Vagina (tissue), 2 donors: ENCODE results near the gene FBXL20. TPM values are rescaled to one million over a fixed set of nuclear protein-coding genes. Genes with fewer than 3 reads are reported as not detected.
"Not testable (repeated sequence)": the region's sequence is repeated elsewhere in the genome, so short reads cannot be mapped to it uniquely, and the experiment has no call there.

ENCODE experiments used
- DNase-seq, 2 donors: peaks; one replicate each; pipeline ENCODE4 v3.0.0-alpha.2; 2017; ENCODE audit errors: extremely low spot score in 2 of 2
- H3K27ac ChIP-seq: fragments of 200-600 bp; sonication (generic); one replicate; pipeline ENCODE4 v1.5.1; 2019
- H3K27me3 ChIP-seq: fragments of 200-600 bp; sonication (generic); one replicate; pipeline ENCODE4 v1.5.1; 2019
- H3K36me3 ChIP-seq, 2 donors: fragments of 200-600 bp; sonication (generic); one replicate each; pipeline ENCODE4 v1.5.1; 2017 to 2019
- H3K4me1 ChIP-seq: fragments of 200-600 bp; sonication (generic); one replicate; pipeline ENCODE4 v1.5.1; 2019
- H3K4me3 ChIP-seq, 2 donors: fragments of 200-600 bp; sonication (generic); 1 replicate in 1 of 2; 2 replicates in 1 of 2; pipeline ENCODE4 v1.5.1; 2016 to 2019
- H3K9me3 ChIP-seq: fragments of 200-600 bp; sonication (generic); one replicate; pipeline ENCODE4 v1.5.1; 2019
- CTCF ChIP-seq, 3 experiments: fragments of 450-650 bp in 2 of 3; fragments of 200-600 bp in 1 of 3; sonication (generic) in 1 of 3; IDR thresholded peaks; one replicate each; pipeline ENCODE4 v1.5.1; 2017 to 2019; ENCODE audit warnings: antibody characterized with exemption in 3 of 3, mild to moderate bottlenecking in 2 of 3, moderate library complexity in 2 of 3
- POLR2A ChIP-seq, 2 donors: fragments of 450-650 bp; IDR thresholded peaks; one replicate each; pipeline ENCODE4 v1.6.1; 2017; ENCODE audit warnings: antibody characterized with exemption in 2 of 2, mild to moderate bottlenecking in 2 of 2, moderate library complexity in 2 of 2
- POLR2AphosphoS5 ChIP-seq, 2 donors: sonication (generic); formaldehyde crosslinking; IDR thresholded peaks; one replicate each; pipeline ENCODE4 v1.9.0; 2017; ENCODE audit warnings: antibody characterized with exemption in 2 of 2, mild to moderate bottlenecking in 2 of 2, low read depth in 1 of 2; ENCODE audit not compliant: insufficient read depth in 1 of 2
- intact Hi-C: fragments of 100-400 bp; cut with DNase I; formaldehyde crosslinking; loops from one replicate; pipeline ENCODE4 v1.15.1; 2023
- total RNA-seq: library from RNA; depleted of rRNA; stranded (reverse); fragments of >200 nt; gene quantifications from one replicate; pipeline ENCODE4 v1.2.3, GENCODE V29; 2016

FBXL20 gene
- total RNA-seq, 1 donor from 2014 or later: 15.7 TPM

GRCh38 chr17:39340731-39341130, 60.7 kb downstream of the FBXL20 start:
- no peaks in the 10 kb centered on the region for H3K4me1 ChIP-seq
- intact Hi-C loops: no loop called here

GRCh38 chr17:39339272-39339671, 62.2 kb downstream of the FBXL20 start:
- no peak for DNase-seq
- H3K27ac ChIP-seq: no peak overlapping the region
- no peaks in the 10 kb centered on the region for H3K27me3 ChIP-seq
- peaks cover 0 to 12% of the 10 kb centered on the region in 2 donors for H3K36me3 ChIP-seq
- H3K9me3 ChIP-seq: no peaks in the 10 kb centered on the region
- H3K4me3 ChIP-seq: no peak overlapping the region
- intact Hi-C loops: no loop called here
- H3K4me1 ChIP-seq: peaks cover 9% of the 10 kb centered on the region
- TF ChIP-seq POLR2AphosphoS5 (IDR thresholded peaks at IDR 0.05; ENCODE audit: insufficient read depth in 1 of 2, low read depth in 1 of 2): no peak

More at GRCh38 chr17:39340731-39341130, 60.7 kb downstream of the FBXL20 start:
- no peak for TF ChIP-seq CTCF (IDR thresholded peaks at IDR 0.05)
- TF ChIP-seq POLR2A (IDR thresholded peaks at IDR 0.05): no peak
- TF ChIP-seq POLR2AphosphoS5 (IDR thresholded peaks at IDR 0.05; ENCODE audit: insufficient read depth in 1 of 2, low read depth in 1 of 2): no peak
- Histone ChIP-seq H3K27me3 (no peaks in the 10 kb centered on the region), H3K27ac (no peak overlapping the region), H3K4me3 (no peak overlapping the region), H3K36me3 (peaks cover 0 to 12% of the 10 kb centered on the region in 2 donors), H3K9me3 (no peaks in the 10 kb centered on the region)
- no peak for DNase-seq

- DNase-seq, intact Hi-C loops: not testable (repeated sequence)
These were observed 63.8 kb downstream of the FBXL20 start for GRCh38 chr17:39337649-39338048.

GRCh38 chr17:39335704-39336223, 65.7 kb downstream of the FBXL20 start:
- H3K27me3 ChIP-seq: no peaks in the 10 kb centered on the region
- H3K36me3 ChIP-seq: no peaks in the 10 kb centered on the region
- TF ChIP-seq POLR2AphosphoS5 (IDR thresholded peaks at IDR 0.05; ENCODE audit: insufficient read depth in 1 of 2, low read depth in 1 of 2) (no peak), CTCF (IDR thresholded peaks at IDR 0.05) (no peak), POLR2A (IDR thresholded peaks at IDR 0.05) (no peak)
- no peak overlapping the region for H3K4me3 ChIP-seq
- H3K4me1 ChIP-seq: peaks cover 9% of the 10 kb centered on the region
- no peak overlapping the region for H3K27ac ChIP-seq
- H3K9me3 ChIP-seq: no peaks in the 10 kb centered on the region
- no peak for DNase-seq
- intact Hi-C loops: no loop called here

More at GRCh38 chr17:39337649-39338048, 63.8 kb downstream of the FBXL20 start:
- not testable (repeated sequence) for H3K4me3 ChIP-seq, H3K4me1 ChIP-seq, H3K27me3 ChIP-seq, H3K9me3 ChIP-seq, H3K27ac ChIP-seq
- peaks cover 0 to 12% of the 10 kb centered on the region in 2 donors for H3K36me3 ChIP-seq

GRCh38 chr17:39334008-39334744, 67.2 kb downstream of the FBXL20 start:
- intact Hi-C loops, DNase-seq, H3K9me3 ChIP-seq, H3K4me3 ChIP-seq, H3K4me1 ChIP-seq, H3K27ac ChIP-seq, H3K36me3 ChIP-seq, H3K27me3 ChIP-seq: not testable (repeated sequence)

- H3K27me3 ChIP-seq: no peaks in the 10 kb centered on the region
- no peak overlapping the region for H3K4me3 ChIP-seq
- DNase-seq: no peak
- H3K9me3 ChIP-seq: no peaks in the 10 kb centered on the region
- no peak overlapping the region for H3K27ac ChIP-seq
- H3K36me3 ChIP-seq: no peaks in the 10 kb centered on the region
- no peak for TF ChIP-seq POLR2A (IDR thresholded peaks at IDR 0.05)
- no peak for TF ChIP-seq POLR2AphosphoS5 (IDR thresholded peaks at IDR 0.05; ENCODE audit: insufficient read depth in 1 of 2, low read depth in 1 of 2)
- TF ChIP-seq CTCF (IDR thresholded peaks at IDR 0.05): no peak
- intact Hi-C loops: no loop called here
- H3K4me1 ChIP-seq: peaks cover 9% of the 10 kb centered on the region
These were observed 69.3 kb downstream of the FBXL20 start for GRCh38 chr17:39332092-39332491.
